GM12878 (cell line): ENCODE results near the gene HJURP. TPM values are rescaled to one million over a fixed set of nuclear protein-coding genes. Genes with fewer than 3 reads are reported as not detected.

Source experiments
- ATAC-seq: fragments of 200-7000 bp; cut with Tn5 transposase; 3 replicates; pipeline ENCODE4 v1.9.1; 2020; ENCODE audit warnings: mild to moderate bottlenecking, moderate library complexity
- BruUV-seq: library from RNA; stranded (reverse); fragments of 400-500 nt; replicated peaks from 2 replicates; lab custom pipeline; 2021; lab: Mats Ljungman, UMichigan
- CTCF ChIA-PET: fragments of 300-600 bp; sonication (Branson Sonifier 250); formaldehyde crosslinking; extraction: SDS; loops from one replicate; lab custom pipeline; 2021; ENCODE audit warnings: inconsistent platforms; lab: Yijun Ruan, JAX
- POLR2A ChIA-PET: fragments of 350-600 bp; formaldehyde crosslinking; extraction: SDS; loops from one replicate; lab custom pipeline; 2021; ENCODE audit warnings: inconsistent platforms; lab: Charles Lee
- RAD21 ChIA-PET: fragments of 300-600 bp; sonication (Branson Sonifier 250); formaldehyde crosslinking; loops from one replicate; lab custom pipeline; 2023; ENCODE audit warnings: antibody characterized with exemption; ENCODE audit not compliant: unreplicated experiment; lab: Charles Lee
- SMC1A ChIA-PET: fragments of 300-600 bp; sonication (Branson Sonifier 250); formaldehyde crosslinking; loops from one replicate; lab custom pipeline; 2023; ENCODE audit not compliant: unreplicated experiment, uncharacterized antibody; lab: Charles Lee
- DNase-seq: peaks from one replicate; pipeline ENCODE4 v3.0.0-alpha.2; 2011; ENCODE audit warnings: low read depth, low spot score
- FAIRE-seq: peaks from 3 replicates; lab custom pipeline; 2011; peaks lifted over from hg19 to GRCh38; lab: Jason Lieb, UNC
- H2AFZ ChIP-seq: 2 replicates; pipeline ENCODE4 v1.6.0; 2011; ENCODE audit warnings: low read depth, low read length, control low read depth; ENCODE audit not compliant: control insufficient read depth
- H3K27ac ChIP-seq: 2 replicates; pipeline ENCODE4 v1.5.1; 2011; ENCODE audit warnings: control low read depth; ENCODE audit not compliant: control insufficient read depth, insufficient read depth
- H3K27me3 ChIP-seq, 2 experiments: replicated peaks in 1 of 2; 2 replicates each; pipeline versions ENCODE4 v1.6.0 to v1.6.1; 2011; ENCODE audit warnings: low read length in 1 of 2; ENCODE audit not compliant: control insufficient read depth in 2 of 2, insufficient read depth in 2 of 2
- H3K36me3 ChIP-seq, 2 experiments: 2 replicates each; pipeline ENCODE4 v1.5.1; 2011; ENCODE audit warnings: low read length in 1 of 2; ENCODE audit not compliant: control insufficient read depth in 2 of 2, insufficient read depth in 2 of 2
- H3K4me1 ChIP-seq: 2 replicates; pipeline ENCODE4 v1.6.1; 2011; ENCODE audit warnings: mild to moderate bottlenecking, low read length, moderate library complexity, mixed read lengths; ENCODE audit not compliant: control insufficient read depth, insufficient read depth
- H3K4me2 ChIP-seq: 2 replicates; pipeline ENCODE4 v1.6.0; 2011; ENCODE audit warnings: control low read depth; ENCODE audit not compliant: control insufficient read depth, insufficient read depth
- H3K4me3 ChIP-seq: fragments of 200-600 bp; sonication (generic); 2 replicates; pipeline ENCODE4 v1.5.1; 2016
- H3K79me2 ChIP-seq: 2 replicates; pipeline ENCODE4 v1.6.0; 2011; ENCODE audit warnings: low read length; ENCODE audit not compliant: control insufficient read depth, insufficient read depth
- H3K9ac ChIP-seq: 2 replicates; pipeline ENCODE4 v1.8.0; 2011; ENCODE audit warnings: low read length, control low read depth, mixed read lengths; ENCODE audit not compliant: control insufficient read depth, insufficient read depth
- H3K9me3 ChIP-seq: replicated peaks from 3 replicates; pipeline ENCODE4 v1.5.1; 2011; ENCODE audit warnings: mild to moderate bottlenecking, low read length; ENCODE audit not compliant: control insufficient read depth, insufficient read depth
- H4K20me1 ChIP-seq: 2 replicates; pipeline ENCODE4 v1.6.0; 2011; ENCODE audit not compliant: control insufficient read depth, insufficient read depth
- EED ChIP-seq: sonication (generic); IDR thresholded peaks from 2 replicates; pipeline ENCODE4 v1.6.1; 2016; ENCODE audit warnings: antibody characterized with exemption, low read depth
- JUND ChIP-seq: IDR thresholded peaks from 2 replicates; pipeline ENCODE4 v1.6.1; 2012; ENCODE audit warnings: low read depth, mild to moderate bottlenecking, low read length, improper control_type of control experiment, moderate library complexity
- MXI1 ChIP-seq: fragments of 150-350 bp; IDR thresholded peaks from 2 replicates; pipeline ENCODE4 v1.6.1; 2011; ENCODE audit warnings: low read depth, mild to moderate bottlenecking, inconsistent platforms, low read length, improper control_type of control experiment
- MYC ChIP-seq: IDR thresholded peaks from 2 replicates; pipeline ENCODE4 v1.6.1; 2011; ENCODE audit warnings: mild to moderate bottlenecking, low read length, moderate library complexity, inconsistent platforms; ENCODE audit not compliant: insufficient read depth, insufficient replicate concordance, insufficient read length, severe bottlenecking
- NBN ChIP-seq: fragments of 450-650 bp; IDR thresholded peaks from 2 replicates; pipeline ENCODE4 v1.6.1; 2016
- NR2C2 ChIP-seq: IDR thresholded peaks from 2 replicates; pipeline ENCODE4 v1.6.1; 2011; ENCODE audit warnings: borderline replicate concordance, low read depth; ENCODE audit not compliant: control insufficient read depth, insufficient read length
- NR2F1 ChIP-seq: fragments of 450-650 bp; conservative IDR thresholded peaks from 2 replicates; pipeline ENCODE4 v1.6.1; 2017; ENCODE audit warnings: mild to moderate bottlenecking
- RBBP5 ChIP-seq: fragments of 200-600 bp; sonication (generic); conservative IDR thresholded peaks from 2 replicates; pipeline ENCODE4 v1.6.1; 2016
- SMAD1 ChIP-seq: fragments of 450-650 bp; IDR thresholded peaks from 2 replicates; pipeline ENCODE4 v1.6.1; 2018; ENCODE audit warnings: mild to moderate bottlenecking, low read depth; ENCODE audit not compliant: partially characterized antibody
- SPI1 ChIP-seq: IDR thresholded peaks from 2 replicates; pipeline ENCODE4 v1.6.1; 2011; ENCODE audit warnings: low read depth, mild to moderate bottlenecking, low read length, moderate library complexity, borderline replicate concordance; ENCODE audit not compliant: insufficient read depth
- SREBF1 ChIP-seq: IDR thresholded peaks from 2 replicates; pipeline ENCODE4 v1.6.1; 2012; ENCODE audit warnings: mild to moderate bottlenecking, low read length
- TBL1XR1 ChIP-seq: IDR thresholded peaks from 2 replicates; pipeline ENCODE4 v1.6.1; 2012; ENCODE audit warnings: low read depth, low read length, improper control_type of control experiment
- WRNIP1 ChIP-seq: IDR thresholded peaks from 2 replicates; pipeline ENCODE4 v1.6.1; 2011; ENCODE audit warnings: low read depth, low read length, improper control_type of control experiment, borderline replicate concordance
- ZNF384 ChIP-seq: IDR thresholded peaks from 2 replicates; pipeline ENCODE4 v1.6.1; 2012; ENCODE audit warnings: low read depth, mild to moderate bottlenecking, low read length, improper control_type of control experiment, borderline replicate concordance
- WGBS: methylation state at CpG from one replicate; pipeline ENCODE4 v1.1.6; 2016; ENCODE audit warnings: low lambda C conversion rate; ENCODE audit not compliant: insufficient replicate concordance, insufficient coverage; ENCODE audit errors: missing lambda C conversion rate; 5-methylcytosine and 5-hydroxymethylcytosine counted together
- in situ Hi-C: fragments of 300-500 bp; cut with MboI; formaldehyde crosslinking; loops from 9 replicates; pipeline ENCODE4 v1.14.3; 2018; ENCODE audit warnings: mixed read lengths
- intact Hi-C: fragments of 100-400 bp; cut with micrococcal nuclease; formaldehyde crosslinking; loops from one replicate; pipeline ENCODE4 v1.14.2; 2022; ENCODE audit not compliant: unreplicated experiment
- polyA plus RNA-seq, 11 experiments: library from polyadenylated mRNA; depleted of rRNA in 4 of 11; unstranded in 6 of 11; stranded (reverse) in 5 of 11; fragments of >200 nt; fragmentation: Nextera tagmentation in 4 of 11; fragmentation: Illumina TruSeq in 1 of 11; extraction: Ambion mirVana in 4 of 11; extraction: Trizol in 1 of 11; gene quantifications; 1 replicate in 1 of 11; 2 replicates in 10 of 11; pipeline versions ENCODE4 v1.2.1 to v1.2.3, GENCODE V29; 2011 to 2016; ENCODE audit warnings: inconsistent platforms in 2 of 11, missing spikeins in 2 of 11, low read depth in 1 of 11
- total RNA-seq, 4 experiments: library from RNA; depleted of rRNA in 3 of 4; stranded (reverse); fragments of >200 nt in 3 of 4; fragmentation: Illumina TruSeq in 1 of 4; extraction: Trizol in 1 of 4; gene quantifications; 2 replicates each; pipeline versions ENCODE4 v1.2.1 to v1.2.3, GENCODE V29; 2013 to 2021
- TF ChIP-seq, protein P1 (sequence below): fragments of 450-650 bp; IDR thresholded peaks from 2 replicates; pipeline ENCODE4 v1.6.1; 2017; ENCODE audit warnings: mild to moderate bottlenecking, moderate library complexity
- TF ChIP-seq, protein P2 (sequence below): fragments of 450-650 bp; IDR thresholded peaks from 2 replicates; pipeline ENCODE4 v1.6.1; 2014; ENCODE audit warnings: mild to moderate bottlenecking
- TF ChIP-seq, protein P3 (sequence below): IDR thresholded peaks from 2 replicates; pipeline ENCODE4 v1.6.1; 2012; ENCODE audit warnings: low read depth, low read length, improper control_type of control experiment
- TF ChIP-seq, protein P4 (sequence below): IDR thresholded peaks from 2 replicates; pipeline ENCODE4 v1.6.1; 2012; ENCODE audit warnings: low read depth, low read length, improper control_type of control experiment

HJURP gene
- total and polyA plus RNA-seq, 10 of the 15 experiments (the other 5 are each of a cell fraction or from before 2014, with no cell fraction given) = 12.7 to 68.9 (median 44.4) TPM

DNA sequence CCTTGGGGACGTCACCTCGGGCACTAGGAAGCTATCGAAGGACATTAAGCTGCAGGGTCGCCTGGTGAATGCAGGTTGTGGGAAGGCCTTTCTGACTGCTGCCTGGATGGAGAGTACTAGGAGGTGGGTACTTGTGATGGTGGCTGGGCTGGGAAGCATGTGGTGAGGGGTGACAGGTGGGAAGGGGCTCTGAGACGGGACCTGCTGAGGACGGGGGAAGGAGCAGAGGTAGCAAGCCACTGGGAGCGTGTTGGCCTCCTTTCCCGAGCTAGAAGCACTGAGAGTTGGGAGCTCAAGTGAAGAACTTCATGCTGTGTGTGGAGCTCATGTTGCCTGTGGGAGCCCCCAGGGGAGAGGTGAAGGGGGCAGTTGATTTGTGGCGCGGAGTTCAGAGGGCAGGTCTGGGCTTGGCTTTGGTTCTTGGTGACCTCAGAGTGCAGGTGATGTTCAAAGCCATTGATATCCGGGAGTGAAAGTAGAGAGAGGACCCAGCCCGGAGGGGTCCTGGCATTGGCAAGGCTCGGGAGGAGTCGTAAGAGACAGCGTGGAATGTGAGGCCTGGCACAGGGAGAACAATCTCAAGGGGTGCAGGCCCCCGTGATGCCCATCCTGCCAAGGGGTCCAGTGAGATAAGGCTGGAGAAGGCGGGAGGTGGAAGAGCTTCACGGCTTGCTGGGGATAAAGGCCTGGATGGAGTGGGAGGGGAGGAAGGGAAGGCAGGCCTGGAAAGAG lies 63.0 kb downstream of the HJURP start:
- 38% methylated on average over 18 of the region's 18 CpGs for WGBS
- intact Hi-C loops = no loop called here
- SMC1A ChIA-PET = no interaction called here
- Histone ChIP-seq H3K79me2 (no peaks in the 10 kb centered on the region), H3K27me3 (no peaks in the 10 kb centered on the region; a peak in 1 of 4 replicates), H3K9ac (no peak overlapping the region), H3K9me3 (no peaks in the 10 kb centered on the region; the same call in 2 of the 3 replicates), H3K4me1 (no peaks in the 10 kb centered on the region), H3K4me2 (no peak overlapping the region), H4K20me1 (no peaks in the 10 kb centered on the region), H3K36me3 (no peaks in the 10 kb centered on the region), H3K27ac (no peak overlapping the region), H2AFZ (no peak overlapping the region), H3K4me3 (no peak overlapping the region)
- POLR2A ChIA-PET = no interaction called here
- DNase-seq (no peak), FAIRE-seq (no peak), ATAC-seq (no peak)
- CTCF ChIA-PET = no interaction called here
- TF ChIP-seq WRNIP1 (no peak), MYC (no peak), NR2C2 (no peak), NBN (no peak), SREBF1 (no peak), JUND (no peak), ZNF384 (no peak), NR2F1 (no peak), TBL1XR1 (no peak), SPI1 (no peak), EED (no peak), RBBP5 (no peak), MXI1 (no peak), SMAD1 (no peak)
- TF ChIP-seq, protein P1, sequence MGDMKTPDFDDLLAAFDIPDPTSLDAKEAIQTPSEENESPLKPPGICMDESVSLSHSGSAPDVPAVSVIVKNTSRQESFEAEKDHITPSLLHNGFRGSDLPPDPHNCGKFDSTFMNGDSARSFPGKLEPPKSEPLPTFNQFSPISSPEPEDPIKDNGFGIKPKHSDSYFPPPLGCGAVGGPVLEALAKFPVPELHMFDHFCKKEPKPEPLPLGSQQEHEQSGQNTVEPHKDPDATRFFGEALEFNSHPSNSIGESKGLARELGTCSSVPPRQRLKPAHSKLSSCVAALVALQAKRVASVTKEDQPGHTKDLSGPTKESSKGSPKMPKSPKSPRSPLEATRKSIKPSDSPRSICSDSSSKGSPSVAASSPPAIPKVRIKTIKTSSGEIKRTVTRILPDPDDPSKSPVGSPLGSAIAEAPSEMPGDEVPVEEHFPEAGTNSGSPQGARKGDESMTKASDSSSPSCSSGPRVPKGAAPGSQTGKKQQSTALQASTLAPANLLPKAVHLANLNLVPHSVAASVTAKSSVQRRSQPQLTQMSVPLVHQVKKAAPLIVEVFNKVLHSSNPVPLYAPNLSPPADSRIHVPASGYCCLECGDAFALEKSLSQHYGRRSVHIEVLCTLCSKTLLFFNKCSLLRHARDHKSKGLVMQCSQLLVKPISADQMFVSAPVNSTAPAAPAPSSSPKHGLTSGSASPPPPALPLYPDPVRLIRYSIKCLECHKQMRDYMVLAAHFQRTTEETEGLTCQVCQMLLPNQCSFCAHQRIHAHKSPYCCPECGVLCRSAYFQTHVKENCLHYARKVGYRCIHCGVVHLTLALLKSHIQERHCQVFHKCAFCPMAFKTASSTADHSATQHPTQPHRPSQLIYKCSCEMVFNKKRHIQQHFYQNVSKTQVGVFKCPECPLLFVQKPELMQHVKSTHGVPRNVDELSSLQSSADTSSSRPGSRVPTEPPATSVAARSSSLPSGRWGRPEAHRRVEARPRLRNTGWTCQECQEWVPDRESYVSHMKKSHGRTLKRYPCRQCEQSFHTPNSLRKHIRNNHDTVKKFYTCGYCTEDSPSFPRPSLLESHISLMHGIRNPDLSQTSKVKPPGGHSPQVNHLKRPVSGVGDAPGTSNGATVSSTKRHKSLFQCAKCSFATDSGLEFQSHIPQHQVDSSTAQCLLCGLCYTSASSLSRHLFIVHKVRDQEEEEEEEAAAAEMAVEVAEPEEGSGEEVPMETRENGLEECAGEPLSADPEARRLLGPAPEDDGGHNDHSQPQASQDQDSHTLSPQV = no peak
- TF ChIP-seq, protein P2, sequence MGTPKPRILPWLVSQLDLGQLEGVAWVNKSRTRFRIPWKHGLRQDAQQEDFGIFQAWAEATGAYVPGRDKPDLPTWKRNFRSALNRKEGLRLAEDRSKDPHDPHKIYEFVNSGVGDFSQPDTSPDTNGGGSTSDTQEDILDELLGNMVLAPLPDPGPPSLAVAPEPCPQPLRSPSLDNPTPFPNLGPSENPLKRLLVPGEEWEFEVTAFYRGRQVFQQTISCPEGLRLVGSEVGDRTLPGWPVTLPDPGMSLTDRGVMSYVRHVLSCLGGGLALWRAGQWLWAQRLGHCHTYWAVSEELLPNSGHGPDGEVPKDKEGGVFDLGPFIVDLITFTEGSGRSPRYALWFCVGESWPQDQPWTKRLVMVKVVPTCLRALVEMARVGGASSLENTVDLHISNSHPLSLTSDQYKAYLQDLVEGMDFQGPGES = no peak
- TF ChIP-seq, protein P3, sequence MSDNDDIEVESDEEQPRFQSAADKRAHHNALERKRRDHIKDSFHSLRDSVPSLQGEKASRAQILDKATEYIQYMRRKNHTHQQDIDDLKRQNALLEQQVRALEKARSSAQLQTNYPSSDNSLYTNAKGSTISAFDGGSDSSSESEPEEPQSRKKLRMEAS = no peak
- TF ChIP-seq, protein P4, sequence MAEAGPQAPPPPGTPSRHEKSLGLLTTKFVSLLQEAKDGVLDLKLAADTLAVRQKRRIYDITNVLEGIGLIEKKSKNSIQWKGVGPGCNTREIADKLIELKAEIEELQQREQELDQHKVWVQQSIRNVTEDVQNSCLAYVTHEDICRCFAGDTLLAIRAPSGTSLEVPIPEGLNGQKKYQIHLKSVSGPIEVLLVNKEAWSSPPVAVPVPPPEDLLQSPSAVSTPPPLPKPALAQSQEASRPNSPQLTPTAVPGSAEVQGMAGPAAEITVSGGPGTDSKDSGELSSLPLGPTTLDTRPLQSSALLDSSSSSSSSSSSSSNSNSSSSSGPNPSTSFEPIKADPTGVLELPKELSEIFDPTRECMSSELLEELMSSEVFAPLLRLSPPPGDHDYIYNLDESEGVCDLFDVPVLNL = no peak
- no TSS peak for BruUV-seq
- RAD21 ChIA-PET = no interaction called here
- in situ Hi-C loops = no loop called here
